Activated CD4-positive, alpha-beta T cell treated with anti-CD3 and anti-CD28 coated beads, Interleukin-2, amount 50 U/mL, for 24 hours (primary cell): ENCODE results near the gene ACOT7.

Experiments used
- DNase-seq, 2 donors: peaks; one replicate each; pipeline ENCODE4 v3.0.0-alpha.2; 2020; ENCODE audit warnings: low read depth in 1 of 2, low spot score in 1 of 2

The ACOT7 gene

DNA sequence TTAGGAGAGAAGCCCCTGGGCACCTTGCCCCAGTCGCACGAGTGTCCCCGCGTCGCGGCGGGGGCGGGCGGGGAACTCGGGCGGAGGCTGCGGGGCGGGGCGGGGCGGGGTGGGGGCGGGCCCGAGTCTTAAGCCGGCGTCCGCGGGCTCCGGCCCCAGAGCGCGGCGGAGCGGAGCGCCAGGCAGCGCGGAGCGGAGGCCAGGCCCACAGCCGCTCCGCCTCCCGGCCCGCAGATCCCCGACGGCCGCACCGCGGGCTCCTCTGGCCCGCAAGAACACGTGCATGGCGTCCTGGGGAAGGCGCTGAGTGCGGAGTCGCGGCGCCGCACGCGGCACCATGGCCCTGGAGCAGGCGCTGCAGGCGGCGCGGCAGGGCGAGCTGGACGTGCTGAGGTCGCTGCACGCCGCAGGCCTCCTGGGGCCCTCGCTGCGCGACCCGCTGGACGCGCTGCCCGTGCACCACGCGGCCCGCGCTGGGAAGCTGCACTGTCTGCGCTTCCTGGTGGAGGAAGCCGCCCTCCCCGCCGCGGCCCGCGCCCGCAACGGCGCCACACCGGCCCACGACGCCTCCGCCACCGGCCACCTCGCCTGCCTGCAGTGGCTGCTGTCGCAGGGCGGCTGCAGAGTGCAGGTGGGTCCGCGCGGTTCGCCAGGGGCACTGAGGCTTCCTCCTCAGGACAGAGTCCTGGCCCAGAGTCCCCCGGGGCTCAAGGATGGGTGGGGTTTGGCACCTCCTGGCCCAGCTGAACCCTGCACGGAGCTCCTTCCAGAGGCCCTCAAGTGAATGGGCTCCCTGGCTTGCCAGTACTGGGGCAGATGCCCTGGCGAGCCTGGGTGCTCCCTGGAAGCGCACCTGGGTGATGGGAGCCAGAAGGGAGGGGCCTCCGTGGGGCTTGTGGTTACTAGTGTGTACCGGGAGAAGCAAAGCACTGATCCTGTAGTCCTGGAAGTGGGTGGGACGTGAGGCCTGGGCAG is 31.3 kb upstream of the ACOT7 start, which contains the start of gene ESPN:
TSS of gene ESPN (plus strand) at position 158 of the 975 bp plus-strand sequence. CDS start at position 338, 180 bp downstream.
- no peak for DNase-seq

DNA sequence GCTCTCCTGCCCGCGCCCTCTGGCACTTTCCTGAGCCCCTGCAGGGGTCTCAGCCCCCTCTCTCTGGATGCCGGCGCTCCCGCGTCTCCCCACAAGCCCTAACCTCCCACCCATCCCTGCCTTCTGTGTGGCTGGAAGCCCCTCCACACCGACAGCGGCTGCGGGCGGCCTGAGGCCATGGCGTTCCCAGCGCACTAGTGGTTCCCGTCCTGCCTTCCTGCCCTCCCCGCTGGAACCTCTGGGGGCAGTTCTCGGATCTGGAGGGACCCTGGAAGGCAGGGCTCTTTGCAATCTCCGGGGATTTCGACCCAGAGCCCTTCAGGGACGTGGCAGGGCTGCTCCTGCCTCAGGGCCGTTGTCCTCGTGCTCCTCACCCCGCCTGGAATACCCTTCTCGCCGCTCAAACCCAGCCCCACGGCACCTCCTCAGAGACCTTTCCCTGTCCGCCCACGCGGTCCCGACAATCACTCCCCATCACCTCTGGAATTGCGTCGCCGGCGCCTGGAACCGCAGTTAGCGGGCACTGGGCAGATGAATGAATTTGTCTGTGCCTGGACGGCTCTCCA is 30.5 kb upstream of the ACOT7 start:
- DNase-seq: no peak

DNA sequence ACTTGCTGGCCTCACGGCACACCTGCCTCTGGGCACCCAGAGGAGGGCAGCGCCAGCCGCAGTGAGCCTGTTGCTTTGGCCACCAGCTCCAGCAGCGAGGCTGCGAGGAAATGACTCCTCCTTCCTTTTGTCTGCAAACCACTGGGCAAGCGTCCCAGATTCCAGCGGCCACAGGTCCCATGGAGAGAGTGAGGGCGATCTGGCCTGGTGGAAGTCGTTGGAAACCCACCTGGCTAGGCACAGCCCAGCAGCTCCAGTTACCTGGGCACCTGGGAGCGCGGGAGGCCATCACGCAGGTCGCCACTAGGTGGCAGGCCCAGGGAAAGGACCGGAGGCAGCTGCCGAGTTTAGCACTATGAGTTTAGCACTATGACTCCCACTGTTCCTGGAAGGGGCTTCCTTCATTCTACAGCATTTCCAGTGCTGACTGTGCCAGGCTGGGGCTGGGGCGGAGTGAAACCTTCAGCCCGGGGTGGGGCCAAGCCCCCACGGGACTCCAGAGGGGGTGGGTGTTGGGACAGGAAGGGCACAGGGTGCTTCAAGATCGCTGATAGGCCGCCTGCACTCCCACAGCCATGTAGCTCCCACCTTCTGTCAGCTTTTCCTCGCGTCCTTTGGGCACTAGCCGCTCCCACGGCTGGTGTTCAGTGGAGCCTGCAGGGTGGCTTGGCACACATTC is 29.9 kb upstream of the ACOT7 start:
- peak; percentile 47 to 63 for DNase-seq

DNA sequence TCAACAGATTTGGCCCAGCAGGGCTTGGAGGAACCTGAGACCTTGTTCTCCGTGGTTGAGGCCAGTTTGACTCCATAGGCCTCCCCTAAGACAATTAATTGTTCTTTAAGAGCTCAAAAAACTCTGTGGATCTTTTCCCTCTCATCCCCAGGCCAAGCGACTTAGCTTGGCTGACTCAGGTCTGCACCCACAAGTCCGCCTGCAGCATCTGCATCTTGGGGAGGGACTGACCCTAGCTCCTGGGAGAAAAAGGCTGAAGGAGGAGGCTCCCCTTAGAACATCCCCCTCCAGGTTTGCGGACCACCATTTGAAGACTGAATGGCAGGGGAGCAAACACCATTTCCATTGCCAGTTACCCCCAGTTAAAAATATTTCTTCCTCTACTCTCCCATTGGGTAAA is 27.7 kb upstream of the ACOT7 start:
- no peak for DNase-seq

DNA sequence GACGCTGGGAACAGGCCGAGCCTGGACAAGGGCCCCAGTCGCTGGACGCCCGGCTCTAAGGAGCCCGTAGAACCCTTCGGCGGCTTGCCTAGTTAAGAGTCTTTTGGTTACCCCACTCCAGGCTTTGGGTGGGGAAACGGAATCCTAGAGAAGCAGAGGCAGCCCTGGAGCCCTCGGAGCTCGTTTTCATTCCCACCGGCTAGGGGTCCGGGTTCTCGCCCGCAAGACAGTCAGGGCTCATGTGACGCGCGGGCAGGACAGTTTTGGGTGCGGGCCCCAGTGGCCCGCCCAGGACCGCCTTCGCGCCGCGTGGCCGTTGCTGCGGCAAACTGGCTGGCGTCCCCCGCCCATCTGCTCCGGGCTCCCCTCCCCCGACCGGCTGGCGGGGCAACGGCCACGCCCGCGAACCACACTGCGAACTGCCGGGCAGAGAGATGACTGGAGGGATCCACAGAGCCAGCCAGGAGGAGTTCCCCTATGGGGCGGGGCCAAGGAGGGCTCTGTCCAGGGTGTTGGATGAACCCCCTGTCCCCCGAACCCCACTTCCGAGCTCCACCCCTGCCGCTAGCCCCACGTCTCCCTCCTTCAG is 27.0 kb upstream of the ACOT7 start:
- DNase-seq: no peak

DNA sequence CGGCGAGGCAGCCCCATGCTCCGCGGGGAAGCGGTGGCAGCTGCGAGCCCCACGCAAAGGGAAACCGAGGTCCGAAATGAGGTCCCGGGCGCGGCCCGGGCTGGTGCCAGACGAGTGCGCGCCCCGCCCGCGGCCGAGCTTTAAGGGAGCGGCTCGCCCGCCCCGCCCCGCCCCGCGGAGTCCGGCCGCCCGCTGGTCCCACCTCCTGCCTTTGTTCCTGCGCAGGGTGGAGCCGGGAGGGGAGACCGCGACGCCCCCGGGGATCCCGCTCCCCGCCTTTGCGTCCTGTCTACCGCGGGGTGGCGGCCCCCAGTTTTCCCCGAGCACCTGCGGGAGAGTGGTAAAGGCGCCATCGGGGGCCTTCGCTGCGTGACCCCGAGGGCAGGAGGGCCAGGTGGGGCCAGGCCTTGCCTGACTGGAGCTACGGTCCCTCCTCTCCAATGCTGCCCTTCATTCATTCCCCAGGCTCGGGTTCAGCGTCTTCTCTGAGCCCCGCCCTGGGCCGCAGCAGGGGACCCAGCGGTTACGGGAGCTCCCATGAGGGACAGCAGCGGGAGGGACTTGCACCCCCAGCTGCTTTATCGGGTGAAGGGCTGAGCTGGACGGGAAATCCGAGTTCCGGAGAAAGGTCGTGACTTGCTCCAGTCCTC is 26.4 kb upstream of the ACOT7 start, which contains the start of gene HES2:
TSS of gene HES2 (minus strand) at position 116 of the 650 bp plus-strand sequence. CDS start at position 17, 99 bp downstream.
- no peak for DNase-seq

DNA sequence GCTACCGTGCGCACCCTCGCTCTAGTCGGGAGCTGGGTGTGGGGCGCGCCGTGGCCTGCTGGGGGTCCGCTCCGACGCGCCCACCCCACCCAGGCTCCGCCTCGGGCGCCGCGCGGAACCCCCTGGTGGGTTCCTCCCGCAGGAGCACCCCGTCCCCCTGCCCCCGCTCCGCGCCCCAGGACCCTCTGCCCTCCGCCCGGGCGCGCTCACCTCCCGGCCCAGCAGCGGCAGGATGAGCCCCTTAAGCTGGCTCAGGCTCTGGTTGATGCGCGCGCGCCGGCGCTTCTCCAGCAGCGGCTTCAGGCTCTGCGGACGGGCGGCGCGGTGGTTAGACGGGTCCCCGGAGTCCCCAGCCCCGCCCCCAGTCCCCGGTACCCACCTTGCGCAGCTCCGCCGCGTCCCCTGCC is 25.8 kb upstream of the ACOT7 start:
- no peak for DNase-seq

DNA sequence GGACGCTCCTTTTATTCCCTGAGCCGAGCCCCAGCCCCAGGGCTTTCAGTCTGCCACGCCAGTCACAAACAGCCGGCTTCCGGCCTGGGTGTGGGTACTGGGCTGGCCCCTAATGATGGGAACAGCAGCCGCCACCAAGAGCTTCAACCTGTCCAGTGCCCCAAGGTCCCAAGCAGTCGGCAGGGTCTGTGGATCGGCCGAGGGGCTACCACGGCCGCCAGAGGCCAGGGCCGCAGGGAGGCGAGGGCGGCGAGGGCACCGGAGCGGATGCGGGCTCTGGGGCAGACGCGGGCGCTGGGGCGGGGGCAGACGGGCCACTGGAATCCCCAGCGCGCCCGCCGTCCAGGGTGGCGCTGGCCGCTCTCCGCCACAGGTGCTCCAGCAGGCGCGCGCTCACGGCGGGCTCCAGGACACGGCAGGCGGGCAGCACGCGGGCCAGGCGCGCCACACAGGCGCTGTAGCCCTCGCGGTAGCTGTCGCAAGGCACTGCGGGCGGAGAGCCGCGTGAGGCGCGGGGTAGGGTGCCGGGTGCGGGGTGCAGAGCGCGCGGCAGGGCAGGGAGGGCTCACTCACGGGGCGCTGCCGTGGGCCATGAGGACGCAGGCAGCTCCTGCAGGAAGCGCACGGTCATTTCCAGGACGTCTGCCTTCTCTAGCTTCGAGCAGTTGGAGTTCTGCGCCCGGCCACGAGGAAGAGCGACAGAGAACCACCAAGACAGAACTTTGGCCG is 25.3 kb upstream of the ACOT7 start:
- no peak for DNase-seq

DNA sequence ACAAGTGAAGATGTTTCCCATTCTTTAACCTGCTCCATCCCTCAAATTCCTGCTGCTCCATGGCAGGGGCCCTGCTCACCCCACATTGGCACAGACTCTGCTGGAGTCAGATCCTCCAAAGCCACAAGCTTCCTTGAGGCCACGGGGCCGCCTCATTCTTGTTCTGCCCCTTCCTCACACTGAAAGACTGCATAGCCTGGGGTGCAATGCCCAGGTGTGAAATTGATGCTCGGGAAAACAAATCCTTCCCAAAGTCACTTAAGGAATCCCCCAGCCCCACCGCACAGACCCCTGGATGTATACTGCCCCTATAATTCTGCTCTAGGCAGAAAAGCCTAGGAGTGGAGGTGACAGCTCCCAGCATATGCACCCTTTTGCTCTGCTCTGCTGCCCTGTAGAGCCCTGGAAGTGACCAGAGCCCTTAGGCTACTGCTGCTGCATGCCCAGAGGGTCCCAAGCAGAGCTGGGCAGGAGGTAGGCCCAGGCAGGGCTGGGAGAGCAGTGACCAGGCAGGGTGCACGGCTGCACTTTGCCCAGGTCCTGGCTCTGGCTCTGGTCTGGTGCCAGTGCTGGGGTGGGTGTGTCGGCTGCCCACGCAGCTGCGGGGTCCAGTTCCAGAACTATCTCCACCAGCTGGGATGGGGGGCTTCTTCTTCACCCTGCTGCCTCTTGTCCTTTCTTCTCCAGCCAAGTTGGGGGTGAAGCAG is 24.5 kb upstream of the ACOT7 start:
- DNase-seq: no peak

DNA sequence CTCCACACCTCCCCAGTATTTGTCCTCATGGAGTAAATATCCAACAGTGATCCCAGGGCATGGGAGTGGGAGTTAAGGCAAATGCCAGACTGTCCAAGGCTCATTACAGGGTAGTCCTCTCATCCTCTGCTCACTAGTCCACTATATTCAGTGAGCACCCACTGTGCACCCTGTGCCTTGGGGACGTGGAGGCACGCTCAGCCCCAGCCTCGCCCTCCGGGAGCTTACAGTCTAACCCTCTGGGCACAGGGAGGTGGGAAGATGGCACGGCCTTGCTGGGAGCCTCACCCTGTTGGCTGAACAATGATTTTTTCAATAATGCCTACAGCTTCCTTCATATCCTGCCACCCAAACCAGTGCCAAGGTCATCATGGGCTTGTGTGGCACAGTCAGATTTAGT is 23.3 kb upstream of the ACOT7 start:
- DNase-seq: no peak

DNA sequence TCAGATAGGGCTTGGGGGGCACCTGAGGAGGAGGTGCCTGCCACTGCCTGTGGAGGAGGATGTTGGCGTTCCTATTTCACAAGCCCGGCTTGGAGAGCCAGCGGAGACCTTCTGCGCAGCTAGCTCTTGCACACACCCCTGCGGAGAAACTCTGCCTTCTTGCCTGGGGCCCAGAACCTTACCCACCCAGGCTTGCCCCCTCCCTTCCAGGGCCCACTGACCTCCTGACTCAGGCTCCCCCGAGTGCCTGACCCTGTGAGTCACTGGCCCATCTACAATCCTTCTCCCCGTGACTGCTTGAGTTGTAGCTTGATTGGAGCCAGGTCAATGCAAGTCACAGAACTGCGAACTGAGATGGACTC is 22.7 kb upstream of the ACOT7 start:
- DNase-seq: no peak

DNA sequence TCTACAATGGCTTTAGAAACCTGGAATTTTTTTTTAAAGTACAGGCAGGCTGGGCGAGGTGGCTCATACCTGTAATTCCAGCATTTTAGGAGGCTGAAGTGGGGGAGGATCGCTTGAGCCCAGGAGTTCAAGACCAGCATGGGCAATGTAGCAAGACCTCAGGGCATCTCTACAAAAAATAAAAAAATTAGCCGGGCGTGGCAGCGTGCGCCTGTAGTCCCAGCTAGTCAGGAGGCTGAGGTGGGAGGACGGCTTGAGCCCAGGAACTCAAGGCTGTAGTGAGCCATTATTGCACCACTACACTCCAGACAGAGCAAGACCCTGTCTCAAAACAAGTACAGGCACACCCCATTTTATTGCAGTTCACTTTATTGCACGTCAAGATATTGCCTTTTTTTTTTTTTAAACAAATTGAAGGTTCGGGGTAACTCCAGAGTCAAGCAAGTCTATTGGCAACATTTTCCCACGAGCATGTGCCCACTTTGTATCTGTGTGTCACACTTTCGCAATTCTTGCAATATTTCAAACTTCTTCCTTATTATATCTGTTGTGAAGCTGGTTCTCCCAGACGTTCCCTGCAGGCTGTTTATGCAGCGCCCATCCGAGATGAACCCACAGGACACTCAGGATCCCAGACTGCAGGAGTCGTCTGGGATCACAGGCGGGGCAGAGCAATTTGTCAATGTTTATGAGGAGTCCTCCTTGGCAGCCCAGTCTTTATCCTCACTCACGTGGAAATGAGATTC is 21.5 kb upstream of the ACOT7 start:
- no peak for DNase-seq

DNA sequence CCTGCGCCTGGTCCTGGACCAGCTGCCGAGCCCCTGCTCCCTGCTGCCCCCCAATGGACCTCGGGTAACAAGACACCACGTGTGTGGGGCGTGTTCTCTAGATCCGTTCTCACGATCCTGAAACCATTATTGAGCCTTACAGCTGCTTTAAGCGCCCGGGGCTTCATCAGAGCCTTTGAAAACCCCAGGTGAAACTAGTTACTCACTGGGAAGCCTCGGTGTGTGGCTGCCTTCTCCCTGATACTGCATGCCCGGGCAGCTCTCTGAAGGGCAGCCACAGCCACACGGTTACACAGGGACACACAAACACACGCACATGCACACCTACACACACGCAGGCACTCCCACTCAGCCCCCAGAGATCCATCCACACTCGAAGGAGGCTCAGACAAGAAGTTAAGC is 20.9 kb upstream of the ACOT7 start:
- DNase-seq: peak in 1 of 2 donors; percentile 53

DNA sequence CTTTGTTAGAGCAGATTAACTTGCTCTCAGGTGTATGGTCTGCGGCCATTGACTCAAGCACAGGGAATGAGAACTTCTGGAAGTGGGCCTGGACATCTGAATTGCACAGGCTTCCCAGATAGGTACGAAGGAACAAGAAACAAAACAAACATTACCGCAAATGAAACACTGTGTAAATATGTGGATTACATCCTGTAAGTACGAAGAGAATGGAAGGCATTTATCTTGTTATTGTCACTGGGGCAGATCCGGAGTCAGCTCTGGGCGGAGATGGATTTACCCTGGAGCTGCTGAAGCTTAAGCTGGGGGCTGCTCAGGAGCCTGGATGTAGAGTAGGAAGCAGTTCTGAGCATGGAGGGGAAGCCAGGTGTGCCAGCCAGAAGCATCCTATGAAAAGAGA is 19.3 kb upstream of the ACOT7 start:
- DNase-seq: no peak

DNA sequence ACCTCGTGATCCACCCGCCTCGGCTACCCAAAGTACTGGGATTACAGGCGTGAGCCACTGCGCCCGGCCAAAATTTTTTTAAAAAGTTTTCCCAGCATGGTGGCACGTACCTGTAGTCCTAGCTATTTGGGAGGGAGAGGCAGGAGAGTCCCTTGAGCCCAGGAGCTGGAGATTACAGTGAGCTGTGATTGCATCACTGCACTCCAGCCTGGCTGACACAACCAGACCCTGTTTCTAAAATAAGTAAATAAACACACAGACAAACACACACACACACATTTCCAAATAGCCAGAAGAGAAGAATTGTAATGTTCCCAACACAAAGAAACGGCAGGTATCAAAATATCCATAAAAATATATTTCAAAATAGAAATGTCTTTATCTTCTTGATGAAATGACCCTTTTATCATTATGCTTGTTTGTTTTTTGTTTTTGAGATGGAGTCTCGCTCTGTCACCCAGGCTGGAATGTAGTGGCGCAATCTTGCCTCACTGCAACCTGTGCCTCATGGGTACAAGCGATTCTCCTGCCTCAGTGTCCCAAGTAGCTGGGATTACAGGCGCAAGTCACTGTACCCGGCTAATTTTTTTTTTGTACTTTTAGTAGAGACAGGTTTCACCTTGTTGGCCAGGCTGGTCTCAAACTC is 16.8 kb upstream of the ACOT7 start:
- DNase-seq: no peak

DNA sequence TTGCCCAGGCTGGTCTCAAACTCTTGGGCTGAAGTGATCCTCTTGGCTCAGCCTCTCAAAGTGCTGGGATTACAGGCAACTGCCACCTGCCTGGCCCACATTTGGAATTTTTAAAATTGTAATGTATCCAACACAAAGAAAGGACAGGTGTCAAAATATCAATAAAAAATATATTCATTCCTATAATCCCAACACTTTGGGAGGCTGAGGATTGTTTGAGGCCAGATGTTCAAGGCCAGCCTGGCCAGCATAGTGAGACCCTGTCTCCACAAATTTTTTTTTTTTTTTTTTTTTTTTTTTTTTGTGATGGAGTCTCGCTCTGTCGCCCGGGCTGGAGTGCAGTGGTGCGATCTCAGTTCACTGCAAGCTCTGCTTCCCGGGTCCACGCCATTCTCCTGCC is 16.2 kb upstream of the ACOT7 start:
- DNase-seq: no peak

DNA sequence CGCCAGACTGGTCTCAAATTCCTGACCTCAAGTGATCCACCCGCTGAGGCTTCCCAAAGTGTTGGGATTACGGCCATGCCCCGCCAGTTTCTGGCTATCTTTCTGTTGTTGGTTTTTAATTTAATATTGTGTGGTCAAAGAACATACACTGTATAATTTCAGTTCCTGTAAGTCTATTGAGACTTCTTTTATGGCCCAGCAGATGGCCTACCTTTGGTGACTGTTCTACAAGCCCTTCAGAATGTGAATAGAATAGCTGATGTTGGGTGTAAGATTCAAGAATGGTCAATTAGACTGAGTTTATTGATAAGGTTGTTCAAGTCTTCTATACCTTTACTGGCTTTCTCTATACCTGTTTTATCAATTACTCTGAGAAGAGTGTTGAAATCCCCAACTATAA is 15.5 kb upstream of the ACOT7 start:
- DNase-seq: no peak

DNA sequence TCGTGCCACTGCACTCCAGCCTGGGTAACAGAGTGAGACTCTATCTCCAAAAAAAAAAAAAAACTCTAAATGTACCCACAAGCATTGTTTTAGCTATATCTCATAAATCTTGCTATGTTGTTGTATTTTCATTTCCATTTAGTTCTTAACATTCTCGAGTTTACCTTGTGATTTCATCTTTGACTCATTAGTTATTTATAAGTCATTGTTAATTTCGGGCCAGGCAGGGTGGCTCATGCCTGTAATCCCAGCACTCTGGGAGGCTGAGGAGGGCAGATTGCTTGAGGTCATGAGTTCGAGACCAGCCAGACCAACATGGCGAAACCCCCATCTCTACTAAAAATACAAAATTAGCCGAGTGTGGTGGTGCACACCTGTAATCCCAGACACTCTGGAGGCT is 14.5 kb upstream of the ACOT7 start:
- DNase-seq: no peak

DNA sequence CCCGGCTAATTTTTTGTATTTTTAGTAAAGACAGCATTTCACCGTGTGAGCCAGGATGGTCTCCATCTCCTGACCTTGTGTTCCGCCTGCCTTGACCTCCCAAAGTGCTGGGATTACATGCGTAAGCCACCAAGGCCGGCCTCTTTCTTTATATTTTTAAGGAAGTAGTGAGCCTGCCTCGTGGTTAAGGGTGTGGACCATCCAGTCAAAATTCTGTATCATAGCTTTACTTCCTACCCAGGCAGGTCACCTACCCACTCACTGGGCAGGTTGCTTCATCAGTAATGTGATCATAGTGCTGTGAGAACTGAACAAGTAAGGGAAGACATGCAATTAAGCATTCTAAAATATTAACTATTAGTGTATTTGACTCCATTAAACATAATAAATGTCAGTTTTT is 8.1 kb upstream of the ACOT7 start:
- DNase-seq: no peak
